Epithelial cell of proximal tubule (primary cell): Measurements from ENCODE around the gene YBEY. TPM values are rescaled to one million over a fixed set of nuclear protein-coding genes. Genes with fewer than 3 reads are reported as not detected.

Source experiments
- DNase-seq: peaks from one replicate; pipeline ENCODE4 v3.0.0-alpha.2; 2011; ENCODE audit warnings: low read depth
- H3K4me3 ChIP-seq: 2 replicates; pipeline ENCODE4 v1.5.1; 2011; ENCODE audit warnings: low read depth, mild to moderate bottlenecking, low read length
- CTCF ChIP-seq: conservative IDR thresholded peaks from 2 replicates; pipeline ENCODE4 v1.5.1; 2012; ENCODE audit warnings: low read depth, mild to moderate bottlenecking, low read length
- total RNA-seq: library from RNA; depleted of rRNA; stranded (reverse); fragments of >200 nt; gene quantifications from 2 replicates; pipeline ENCODE4 v1.2.3, GENCODE V29; 2015

Gene YBEY
- total RNA-seq, 1 donor from 2014 or later, result 7.0 TPM

- DNase-seq, result no peak
- no peak overlapping the region for H3K4me3 ChIP-seq
- TF ChIP-seq CTCF, result no peak
Observed at GRCh38 chr21:46320331-46320801, 34.2 kb downstream of the YBEY start.

DNA sequence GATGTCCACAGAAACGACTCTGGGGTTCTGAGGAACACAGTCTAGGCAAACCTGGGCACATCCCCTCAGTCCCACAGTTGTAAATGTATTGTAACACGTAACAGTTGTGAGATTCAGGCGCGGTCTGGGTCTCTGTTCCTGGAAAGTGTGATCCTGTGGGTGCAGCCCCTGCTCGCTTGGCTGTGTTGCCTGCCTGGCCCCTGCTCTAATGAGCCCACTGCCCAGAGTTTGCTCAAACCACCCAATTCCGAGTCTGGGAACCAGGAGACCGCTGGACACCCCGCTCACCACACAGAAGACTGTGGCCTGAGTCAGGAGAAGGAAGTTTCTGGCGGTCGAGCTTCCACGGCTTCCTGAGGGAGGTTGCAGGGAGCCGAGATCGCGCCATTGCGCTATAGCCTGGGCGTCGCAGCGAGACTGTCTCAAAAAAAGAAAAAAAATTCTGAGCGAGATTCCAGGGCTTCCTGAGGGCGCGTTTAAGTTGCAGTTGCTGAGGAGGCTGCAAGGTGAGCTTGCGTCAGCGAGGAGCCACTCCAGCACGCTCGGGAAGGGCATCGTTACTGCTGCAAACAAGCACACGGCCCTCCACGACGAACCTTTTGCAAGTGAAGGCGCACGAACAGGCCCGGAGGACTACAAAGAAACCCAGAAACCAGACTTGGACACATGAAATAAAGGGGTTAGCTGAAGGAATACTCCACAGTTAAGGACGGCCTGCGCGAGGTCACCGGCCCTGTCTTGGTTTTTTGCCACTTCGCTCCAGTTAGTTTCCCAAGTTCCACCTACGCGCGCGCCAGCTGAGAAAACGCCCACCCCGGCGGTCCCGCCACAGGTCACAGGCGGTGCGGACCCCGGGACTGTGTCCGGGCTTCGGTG is 36.4 kb downstream of the YBEY start:
- no peak for TF ChIP-seq CTCF
- no peak for DNase-seq
- peak overlapping the region; percentile 100 for H3K4me3 ChIP-seq

- H3K4me3 ChIP-seq, result peak overlapping the region; percentile 100
- TF ChIP-seq CTCF, result no peak
- no peak for DNase-seq
Observed at GRCh38 chr21:46323227-46323709, 37.1 kb downstream of the YBEY start.

DNA sequence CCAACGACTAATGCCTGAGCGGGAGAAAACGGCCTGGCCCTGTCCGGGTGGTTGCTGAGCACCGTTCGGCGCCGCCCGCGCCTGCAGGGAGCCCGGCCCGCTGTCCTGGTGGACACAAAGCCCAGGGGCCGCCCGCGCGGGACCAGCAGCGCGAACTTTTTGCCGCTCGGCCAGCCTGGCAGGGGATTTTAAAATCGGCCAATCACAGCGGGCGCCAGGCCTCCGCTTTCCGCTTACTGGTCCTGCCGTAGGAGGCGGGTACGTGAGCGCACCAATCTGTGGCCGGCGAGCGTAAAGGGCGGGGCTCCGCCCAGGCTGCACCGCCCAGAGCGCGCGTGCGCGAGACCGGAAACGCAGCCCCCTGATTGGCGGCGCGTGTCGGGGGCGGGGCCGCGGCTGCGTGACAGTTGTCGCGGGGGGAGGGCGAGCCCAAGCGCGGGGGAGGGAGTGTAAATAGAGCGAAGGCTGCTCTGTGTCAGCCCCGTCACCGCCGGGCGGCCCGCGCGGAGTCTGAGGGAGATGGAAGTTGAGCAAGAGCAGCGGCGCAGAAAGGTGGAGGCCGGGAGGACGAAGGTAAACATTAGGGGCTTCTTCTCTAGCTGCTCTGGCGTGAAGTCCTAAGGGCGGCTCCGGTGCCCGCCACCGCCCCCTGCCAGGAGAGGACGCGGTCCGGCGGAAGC is 37.7 kb downstream of the YBEY start, which contains the start of the genes C21orf58 and PCNT:
Gene C21orf58, minus strand, starts transcription at position 161 of the 680 bp plus-strand sequence. CDS start 1,132 bp downstream, outside the sequence.
Gene PCNT, plus strand, starts transcription at position 447 of the 680 bp plus-strand sequence. Its CDS starts 73 bp downstream, at position 520.
- peak within 1 kb of the TSS; percentile 100 for H3K4me3 ChIP-seq
- DNase-seq, result peak; percentile 71
- TF ChIP-seq CTCF, result no peak

GRCh38 chr21:46324390-46325072 is 38.4 kb downstream of the YBEY start:
- peak overlapping the region; percentile 100 for H3K4me3 ChIP-seq
- no peak for DNase-seq
- TF ChIP-seq CTCF, result no peak

DNA sequence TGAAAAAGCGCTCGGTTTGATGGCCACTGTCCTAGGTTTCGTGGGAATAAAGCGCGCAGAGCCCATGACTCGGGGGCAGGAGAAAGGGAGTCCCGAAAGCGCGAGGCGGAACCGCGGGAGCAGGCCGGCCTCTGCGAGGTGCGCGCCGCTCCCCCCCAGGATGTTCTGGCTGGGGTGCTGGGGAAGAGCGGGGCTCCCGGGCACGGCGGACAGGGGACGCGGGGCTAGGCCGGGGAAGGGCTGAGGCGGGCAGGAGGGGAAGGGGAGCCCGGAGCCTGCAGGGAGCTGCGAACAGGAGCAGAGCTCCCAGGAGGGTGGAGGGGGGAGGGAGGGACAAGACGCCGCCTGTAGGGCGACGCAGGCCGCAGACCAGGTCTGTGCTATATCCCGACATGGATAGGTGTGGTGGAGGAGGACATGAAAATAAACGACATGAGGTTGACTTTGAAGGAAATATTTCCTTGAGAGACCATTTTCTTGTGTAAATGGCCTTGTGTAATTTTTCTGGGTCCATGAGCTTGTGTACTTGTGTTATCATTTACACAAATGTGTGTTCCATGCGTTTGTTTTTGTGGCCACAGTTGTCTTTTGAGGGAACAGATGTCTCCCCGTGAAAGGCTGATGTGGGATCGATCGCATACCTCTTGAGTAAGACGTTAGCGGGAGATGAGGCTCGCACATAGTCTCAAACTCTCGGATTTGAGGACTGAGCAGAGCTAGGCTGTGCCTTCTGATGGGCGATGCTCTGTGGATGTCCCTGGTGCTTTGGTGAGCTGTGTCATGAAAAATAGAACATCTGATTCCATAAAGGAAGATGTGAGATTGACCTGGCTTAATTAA is 39.2 kb downstream of the YBEY start:
- TF ChIP-seq CTCF, result peak; percentile 41
- no peak for DNase-seq
- H3K4me3 ChIP-seq, result peak overlapping the region; percentile 66
